HepG2 (cell line): ENCODE results near the gene TASOR. TPM values are rescaled to one million over a fixed set of nuclear protein-coding genes. Genes with fewer than 3 reads are reported as not detected.

ENCODE experiments used
- ATAC-seq: fragments of 200-7000 bp; cut with Tn5 transposase; 3 replicates; pipeline ENCODE4 v1.9.1; 2020; ENCODE audit warnings: mild to moderate bottlenecking, moderate library complexity
- BruUV-seq: library from RNA; stranded (reverse); fragments of 400-500 nt; replicated peaks from 2 replicates; lab custom pipeline; 2021; lab: Mats Ljungman, UMichigan
- CTCF ChIA-PET: fragments of 300-600 bp; formaldehyde crosslinking; extraction: SDS; loops from one replicate; lab custom pipeline; 2021; ENCODE audit warnings: low total read pairs, inconsistent platforms, low intra/inter-chr PET ratio; lab: Yijun Ruan, JAX
- POLR2A ChIA-PET: fragments of 350-600 bp; sonication (Branson Sonifier 250); formaldehyde crosslinking; loops from one replicate; lab custom pipeline; 2020; ENCODE audit warnings: antibody characterized with exemption, inconsistent platforms; lab: Yijun Ruan, JAX
- DNase-seq: peaks from one replicate; pipeline ENCODE4 v3.0.0-alpha.2; 2015; ENCODE audit warnings: low spot score
- FAIRE-seq: peaks from 3 replicates; lab custom pipeline; 2011; peaks lifted over from hg19 to GRCh38; lab: Jason Lieb, UNC
- H2AFZ ChIP-seq: one replicate; pipeline ENCODE4 v1.6.1; 2011; ENCODE audit warnings: low read length, inconsistent platforms
- H3K27ac ChIP-seq: fragments of 300-600 bp; 3 replicates; pipeline ENCODE4 v1.8.0; 2011; ENCODE audit warnings: mixed run types, mild to moderate bottlenecking, mixed read lengths, low read length, inconsistent platforms; ENCODE audit not compliant: insufficient read depth; ENCODE audit errors: extremely low read length
- H3K27me3 ChIP-seq, 2 experiments: fragments of 200-600 bp in 1 of 2; 2 replicates in 1 of 2; 3 replicates in 1 of 2; pipeline versions ENCODE4 v1.6.0 to v1.8.0; 2011; ENCODE audit warnings: low read length in 2 of 2, mild to moderate bottlenecking in 2 of 2, moderate library complexity in 2 of 2, inconsistent platforms in 1 of 2; ENCODE audit not compliant: insufficient read depth in 2 of 2, control insufficient read depth in 1 of 2
- H3K36me3 ChIP-seq, 2 experiments: fragments of 200-600 bp in 1 of 2; replicated peaks in 1 of 2; 2 replicates in 1 of 2; 3 replicates in 1 of 2; pipeline versions ENCODE4 v1.5.1 to v1.8.0; 2011; ENCODE audit warnings: low read length in 2 of 2, inconsistent platforms in 1 of 2; ENCODE audit not compliant: insufficient read depth in 2 of 2, control insufficient read depth in 1 of 2
- H3K4me1 ChIP-seq: 2 replicates; pipeline ENCODE4 v1.5.1; 2012; ENCODE audit warnings: low read length, inconsistent platforms; ENCODE audit not compliant: insufficient read depth
- H3K4me2 ChIP-seq: 2 replicates; pipeline ENCODE4 v1.6.0; 2011; ENCODE audit warnings: low read depth, low read length, inconsistent platforms
- H3K4me3 ChIP-seq, 3 experiments: fragments of 200-600 bp in 1 of 3; sonication (generic), shearing (Covaris generic) in 1 of 3; replicated peaks in 1 of 3; 2 replicates each; pipeline ENCODE4 v1.5.1; 2011 to 2016; ENCODE audit warnings: low read length in 3 of 3, inconsistent platforms in 2 of 3, low read depth in 2 of 3, mild to moderate bottlenecking in 2 of 3, control low read depth in 1 of 3, mixed read lengths in 1 of 3; ENCODE audit not compliant: insufficient read depth in 1 of 3
- H3K79me2 ChIP-seq: one replicate; pipeline ENCODE4 v1.6.1; 2011; ENCODE audit warnings: low read length, inconsistent platforms; ENCODE audit not compliant: insufficient read depth
- H3K9ac ChIP-seq: 2 replicates; pipeline ENCODE4 v1.6.0; 2011; ENCODE audit warnings: mild to moderate bottlenecking, low read depth, low read length, inconsistent platforms; ENCODE audit not compliant: insufficient read depth
- H3K9me3 ChIP-seq: 2 replicates; pipeline ENCODE4 v1.5.1; 2012; ENCODE audit warnings: mild to moderate bottlenecking, low read length
- H4K20me1 ChIP-seq: 2 replicates; pipeline ENCODE4 v1.6.0; 2011; ENCODE audit warnings: inconsistent platforms, mild to moderate bottlenecking, low read length, moderate library complexity; ENCODE audit not compliant: insufficient read depth
- ARHGAP35 ChIP-seq: sonication (generic); formaldehyde crosslinking; IDR thresholded peaks from 2 replicates; pipeline ENCODE4 v1.9.0; 2022; ENCODE audit warnings: mild to moderate bottlenecking, inconsistent platforms, moderate library complexity, missing genetic modification reagents, borderline replicate concordance
- HNRNPH1 ChIP-seq: fragments of 200-400 bp; formaldehyde crosslinking; optimal IDR thresholded peaks from 2 replicates; pipeline ENCODE3; 2017; ENCODE audit warnings: mild to moderate bottlenecking, low read depth, low read length
- HOXA7 ChIP-seq: sonication (generic); formaldehyde crosslinking; IDR thresholded peaks from 2 replicates; pipeline ENCODE4 v1.8.1; 2022; ENCODE audit warnings: mild to moderate bottlenecking, missing genetic modification reagents, moderate library complexity
- PHF8 ChIP-seq: sonication (generic); formaldehyde crosslinking; IDR thresholded peaks from 2 replicates; pipeline ENCODE4 v1.5.0; 2020; ENCODE audit warnings: missing genetic modification reagents
- PITX1 ChIP-seq: sonication (generic); formaldehyde crosslinking; IDR thresholded peaks from 2 replicates; pipeline ENCODE4 v1.5.1; 2020; ENCODE audit warnings: mild to moderate bottlenecking, missing genetic modification reagents
- RFXANK ChIP-seq: IDR thresholded peaks from 2 replicates; pipeline ENCODE4 v1.6.1; 2016
- SATB2 ChIP-seq: sonication (generic); formaldehyde crosslinking; IDR thresholded peaks from 2 replicates; pipeline ENCODE4 v1.5.0; 2020; ENCODE audit warnings: missing genetic modification reagents
- SMAD3 ChIP-seq: sonication (generic); formaldehyde crosslinking; IDR thresholded peaks from 2 replicates; pipeline ENCODE4 v1.4.0; 2020; ENCODE audit warnings: missing genetic modification reagents
- THAP11 ChIP-seq: IDR thresholded peaks from 2 replicates; pipeline ENCODE4 v1.6.1; 2016; ENCODE audit warnings: missing biosample characterization, missing genetic modification reagents
- ZNF143 ChIP-seq: sonication (generic); formaldehyde crosslinking; IDR thresholded peaks from 2 replicates; pipeline ENCODE4 v1.4.0; 2020; ENCODE audit warnings: missing genetic modification reagents
- ZNF326 ChIP-seq: sonication (generic); formaldehyde crosslinking; IDR thresholded peaks from 2 replicates; pipeline ENCODE4 v1.4.0; 2020; ENCODE audit warnings: missing genetic modification reagents, borderline replicate concordance
- ZNF331 ChIP-seq: sonication (generic); formaldehyde crosslinking; IDR thresholded peaks from 2 replicates; pipeline ENCODE4 v1.4.0; 2020; ENCODE audit warnings: missing genetic modification reagents
- ZNF790 ChIP-seq: sonication (generic); formaldehyde crosslinking; IDR thresholded peaks from 2 replicates; pipeline ENCODE4 v1.8.0; 2022; ENCODE audit warnings: missing genetic modification reagents, mild to moderate bottlenecking, borderline replicate concordance
- WGBS: methylation state at CpG from one replicate; pipeline ENCODE4 v1.1.6; 2017; ENCODE audit warnings: low lambda C conversion rate; 5-methylcytosine and 5-hydroxymethylcytosine counted together
- in situ Hi-C: cut with HindIII; loops from 2 replicates; pipeline ENCODE4 v1.10.0; 2017; ENCODE audit warnings: low pct_unique_long_range_greater_than_20kb; ENCODE audit not compliant: extremely low pct_ligation_motif_present
- intact Hi-C: fragments of 100-400 bp; cut with micrococcal nuclease; formaldehyde crosslinking; loops from one replicate; pipeline ENCODE4 v1.10.0; 2022; ENCODE audit not compliant: unreplicated experiment
- polyA plus RNA-seq, 8 experiments: library from polyadenylated mRNA; depleted of rRNA in 3 of 8; stranded (reverse) in 7 of 8; unstranded in 1 of 8; fragments of >200 nt; fragmentation: Illumina TruSeq in 4 of 8; extraction: Trizol in 4 of 8; gene quantifications; 2 replicates each; pipeline versions ENCODE4 v1.2.1 to v1.2.3, GENCODE V29; 2011 to 2016; ENCODE audit warnings: low read depth in 4 of 8, missing spikeins in 1 of 8, mixed read lengths in 1 of 8; ENCODE audit not compliant: insufficient read depth in 1 of 8
- total RNA-seq, 5 experiments: library from RNA; depleted of rRNA; stranded (reverse); fragments of >200 nt; fragmentation: Illumina TruSeq; extraction: Trizol; gene quantifications; 2 replicates each; pipeline ENCODE4 v1.2.3, GENCODE V29; 2016; ENCODE audit warnings: low read depth in 1 of 5
- TF ChIP-seq, protein P1 (sequence below): sonication (generic); formaldehyde crosslinking; IDR thresholded peaks from 2 replicates; pipeline ENCODE4 v1.4.0; 2020; ENCODE audit warnings: mild to moderate bottlenecking, missing genetic modification reagents
- TF ChIP-seq, protein P2 (sequence below): sonication (generic); formaldehyde crosslinking; IDR thresholded peaks from 2 replicates; pipeline ENCODE4 v1.5.1; 2020; ENCODE audit warnings: missing genetic modification reagents, mild to moderate bottlenecking, borderline replicate concordance
- TF ChIP-seq, protein P3 (sequence below): IDR thresholded peaks from 2 replicates; pipeline ENCODE4 v1.6.1; 2016; ENCODE audit warnings: low read depth

The TASOR gene
- total and polyA plus RNA-seq, 2 of the 13 experiments (the other 11 are each of a cell fraction or from before 2014, with no cell fraction given): 20.1 to 32.5 TPM

DNA sequence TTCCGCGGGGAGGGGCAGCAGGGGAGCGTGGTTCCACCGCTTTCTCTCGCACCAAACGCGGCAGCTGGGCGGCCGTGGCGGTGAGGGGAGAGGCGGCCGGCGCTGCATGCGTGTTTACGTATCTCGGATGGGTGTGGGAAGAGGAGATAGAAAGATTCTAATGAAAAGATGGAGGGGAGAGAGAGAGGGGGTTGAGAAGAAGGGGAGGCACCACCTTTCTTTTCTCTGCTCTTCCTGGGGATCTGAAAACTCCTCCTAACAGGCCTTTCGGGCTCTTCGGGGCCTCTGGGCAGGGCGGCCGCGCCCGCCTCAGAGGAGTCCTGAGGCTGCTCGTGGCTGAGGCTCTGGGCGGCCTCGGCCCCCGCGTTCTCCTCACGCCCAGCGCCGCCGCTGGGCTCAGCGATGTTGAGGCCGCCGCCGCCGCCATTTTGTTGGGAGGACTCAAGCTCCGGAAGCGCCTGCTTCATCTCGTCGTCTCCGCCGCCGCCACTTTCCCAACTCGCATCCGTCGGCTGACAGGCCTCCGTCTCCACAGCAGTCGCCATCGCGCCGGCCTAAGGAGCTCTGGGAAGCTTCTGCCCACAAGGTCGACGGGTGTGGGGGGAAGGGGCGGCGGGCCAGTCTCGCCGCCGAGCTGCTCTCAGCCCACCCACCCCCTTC, 473 bp downstream of the TASOR start (continued):
- TF ChIP-seq PHF8 (CRISPR knock-in tag) (peak; percentile 78; the same call in 1 of the 2 replicates), HOXA7 (CRISPR knock-in tag) (no peak), ZNF143 (CRISPR knock-in tag) (no peak), HNRNPH1 (no peak), ZNF326 (CRISPR knock-in tag) (no peak), THAP11 (CRISPR knock-in tag) (peak; percentile 40; the same call in 1 of the 2 replicates), ZNF790 (CRISPR knock-in tag) (0 out of 2 replicates have a peak, but pooled peaks have one; percentile 7), PITX1 (CRISPR knock-in tag) (no peak; the same call in 1 of the 2 replicates)
- TF ChIP-seq, protein P1, sequence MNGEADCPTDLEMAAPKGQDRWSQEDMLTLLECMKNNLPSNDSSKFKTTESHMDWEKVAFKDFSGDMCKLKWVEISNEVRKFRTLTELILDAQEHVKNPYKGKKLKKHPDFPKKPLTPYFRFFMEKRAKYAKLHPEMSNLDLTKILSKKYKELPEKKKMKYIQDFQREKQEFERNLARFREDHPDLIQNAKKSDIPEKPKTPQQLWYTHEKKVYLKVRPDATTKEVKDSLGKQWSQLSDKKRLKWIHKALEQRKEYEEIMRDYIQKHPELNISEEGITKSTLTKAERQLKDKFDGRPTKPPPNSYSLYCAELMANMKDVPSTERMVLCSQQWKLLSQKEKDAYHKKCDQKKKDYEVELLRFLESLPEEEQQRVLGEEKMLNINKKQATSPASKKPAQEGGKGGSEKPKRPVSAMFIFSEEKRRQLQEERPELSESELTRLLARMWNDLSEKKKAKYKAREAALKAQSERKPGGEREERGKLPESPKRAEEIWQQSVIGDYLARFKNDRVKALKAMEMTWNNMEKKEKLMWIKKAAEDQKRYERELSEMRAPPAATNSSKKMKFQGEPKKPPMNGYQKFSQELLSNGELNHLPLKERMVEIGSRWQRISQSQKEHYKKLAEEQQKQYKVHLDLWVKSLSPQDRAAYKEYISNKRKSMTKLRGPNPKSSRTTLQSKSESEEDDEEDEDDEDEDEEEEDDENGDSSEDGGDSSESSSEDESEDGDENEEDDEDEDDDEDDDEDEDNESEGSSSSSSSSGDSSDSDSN (CRISPR knock-in tag): peak; percentile 81

DNA sequence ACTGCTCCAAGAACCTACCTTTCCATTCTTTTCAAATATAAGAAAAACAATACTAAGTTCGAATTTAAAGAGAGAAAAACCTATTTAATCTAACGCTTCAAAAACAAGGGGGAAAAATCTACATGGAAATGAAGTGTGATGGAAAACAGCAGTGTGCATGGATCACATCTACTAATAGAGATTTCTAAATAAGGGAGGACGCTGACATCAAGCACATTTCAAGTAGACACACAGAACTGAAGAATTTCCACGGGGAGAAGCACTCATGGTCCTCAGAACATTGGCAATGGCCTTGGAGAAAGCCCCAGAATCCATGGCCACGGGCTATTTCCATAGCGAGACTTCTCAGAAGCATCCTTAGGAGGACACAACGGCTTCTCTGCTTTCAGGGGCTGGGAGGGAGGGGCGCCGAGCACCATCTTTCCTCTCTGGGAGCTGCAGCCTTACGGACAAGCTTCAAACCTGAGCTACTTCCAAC, 1.0 kb downstream of the TASOR start:
- POLR2A ChIA-PET: interaction anchor here (0.6 to 2.0 kb wide), 9 partner anchors 8 to 309 kb away, joined by 3 to 15 read pairs (median 4); partner anchors contain the start of gene ARHGEF3
- intact Hi-C loops: no loop called here
- no TSS peak for BruUV-seq
- TF ChIP-seq ZNF331 (CRISPR knock-in tag) (0 out of 2 replicates have a peak, but pooled peaks have one; percentile 9), SMAD3 (peak; percentile 10), RFXANK (CRISPR knock-in tag) (no peak), ARHGAP35 (CRISPR knock-in tag) (no peak), SATB2 (no peak)
- TF ChIP-seq, protein P2, sequence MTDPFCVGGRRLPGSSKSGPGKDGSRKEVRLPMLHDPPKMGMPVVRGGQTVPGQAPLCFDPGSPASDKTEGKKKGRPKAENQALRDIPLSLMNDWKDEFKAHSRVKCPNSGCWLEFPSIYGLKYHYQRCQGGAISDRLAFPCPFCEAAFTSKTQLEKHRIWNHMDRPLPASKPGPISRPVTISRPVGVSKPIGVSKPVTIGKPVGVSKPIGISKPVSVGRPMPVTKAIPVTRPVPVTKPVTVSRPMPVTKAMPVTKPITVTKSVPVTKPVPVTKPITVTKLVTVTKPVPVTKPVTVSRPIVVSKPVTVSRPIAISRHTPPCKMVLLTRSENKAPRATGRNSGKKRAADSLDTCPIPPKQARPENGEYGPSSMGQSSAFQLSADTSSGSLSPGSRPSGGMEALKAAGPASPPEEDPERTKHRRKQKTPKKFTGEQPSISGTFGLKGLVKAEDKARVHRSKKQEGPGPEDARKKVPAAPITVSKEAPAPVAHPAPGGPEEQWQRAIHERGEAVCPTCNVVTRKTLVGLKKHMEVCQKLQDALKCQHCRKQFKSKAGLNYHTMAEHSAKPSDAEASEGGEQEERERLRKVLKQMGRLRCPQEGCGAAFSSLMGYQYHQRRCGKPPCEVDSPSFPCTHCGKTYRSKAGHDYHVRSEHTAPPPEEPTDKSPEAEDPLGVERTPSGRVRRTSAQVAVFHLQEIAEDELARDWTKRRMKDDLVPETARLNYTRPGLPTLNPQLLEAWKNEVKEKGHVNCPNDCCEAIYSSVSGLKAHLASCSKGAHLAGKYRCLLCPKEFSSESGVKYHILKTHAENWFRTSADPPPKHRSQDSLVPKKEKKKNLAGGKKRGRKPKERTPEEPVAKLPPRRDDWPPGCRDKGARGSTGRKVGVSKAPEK (CRISPR knock-in tag): no peak
- TF ChIP-seq, protein P3, sequence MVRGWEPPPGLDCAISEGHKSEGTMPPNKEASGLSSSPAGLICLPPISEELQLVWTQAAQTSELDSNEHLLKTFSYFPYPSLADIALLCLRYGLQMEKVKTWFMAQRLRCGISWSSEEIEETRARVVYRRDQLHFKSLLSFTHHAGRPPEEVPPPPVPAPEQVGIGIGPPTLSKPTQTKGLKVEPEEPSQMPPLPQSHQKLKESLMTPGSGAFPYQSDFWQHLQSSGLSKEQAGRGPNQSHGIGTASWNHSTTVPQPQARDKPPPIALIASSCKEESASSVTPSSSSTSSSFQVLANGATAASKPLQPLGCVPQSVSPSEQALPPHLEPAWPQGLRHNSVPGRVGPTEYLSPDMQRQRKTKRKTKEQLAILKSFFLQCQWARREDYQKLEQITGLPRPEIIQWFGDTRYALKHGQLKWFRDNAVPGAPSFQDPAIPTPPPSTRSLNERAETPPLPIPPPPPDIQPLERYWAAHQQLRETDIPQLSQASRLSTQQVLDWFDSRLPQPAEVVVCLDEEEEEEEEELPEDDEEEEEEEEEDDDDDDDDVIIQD: no peak

More for the DNA sequence above, 1.0 kb downstream of the TASOR start:
- peaks cover 40% of the 10 kb centered on the region for H3K79me2 ChIP-seq
- H3K4me1 ChIP-seq: peaks cover 42% of the 10 kb centered on the region
- H3K4me2 ChIP-seq: peak overlapping the region; percentile 86
- peak overlapping the region; percentile 97 for H3K27ac ChIP-seq
- no peaks in the 10 kb centered on the region; a peak in 1 of 5 replicates for H3K36me3 ChIP-seq
- no peaks in the 10 kb centered on the region for H3K27me3 ChIP-seq
- WGBS: 7% methylated on average over 7 of the region's 10 CpGs
- in situ Hi-C loops: no loop called here
- H4K20me1 ChIP-seq: no peaks in the 10 kb centered on the region
- H3K4me3 ChIP-seq: peak overlapping the region; percentile 73 to 86 (median 78)
- H3K9me3 ChIP-seq: no peaks in the 10 kb centered on the region
- ATAC-seq (peak; percentile 6; the same call in 1 of the 3 replicates), FAIRE-seq (no peak), DNase-seq (peak; percentile 59)
- H3K9ac ChIP-seq: peak overlapping the region; percentile 97
- CTCF ChIA-PET: no interaction called here
- no peak overlapping the region for H2AFZ ChIP-seq
